ENCODE data around the gene EIF1B. TPM values are rescaled to one million over a fixed set of nuclear protein-coding genes. Genes with fewer than 3 reads are reported as not detected.

The EIF1B gene
- total and polyA plus RNA-seq, 2 of the 13 experiments (the other 11 are each of a cell fraction or from before 2014, with no cell fraction given), result 12.7 to 29.1 TPM

DNA sequence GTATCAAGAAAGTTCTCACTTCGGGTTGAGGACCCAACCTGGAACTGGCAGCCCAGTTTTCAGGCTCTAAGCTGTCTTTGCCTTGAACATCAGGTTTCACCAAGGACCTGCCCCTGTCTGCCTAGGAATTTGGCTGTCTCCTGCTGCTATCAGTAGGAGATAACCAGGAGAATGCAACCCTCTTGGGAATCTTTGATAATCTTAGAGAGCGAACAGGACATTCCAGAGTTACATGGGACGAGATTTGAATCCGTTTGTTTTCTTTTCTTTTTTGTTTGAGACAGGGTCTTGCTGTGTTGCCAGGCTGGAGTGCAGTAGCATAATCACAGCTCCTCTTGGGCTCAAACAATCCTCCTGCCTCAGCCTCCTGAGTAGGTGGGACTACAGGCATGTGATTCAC is 18.0 kb upstream of the EIF1B start:
- Histone ChIP-seq H3K4me1 (ENCODE audit: insufficient read depth, low read length) (peaks cover 10% of the 10 kb centered on the region; the same call in 1 of the 2 replicates), H3K9me3 (ENCODE audit: low read length) (no peaks in the 10 kb centered on the region), H3K4me3 (replicated peaks in 1 of 3; ENCODE audit: insufficient read depth in 1 of 3, low read depth in 2 of 3, low read length in 3 of 3) (no peak overlapping the region), H3K27ac (ENCODE audit: extremely low read length, insufficient read depth, low read length) (no peak overlapping the region), H3K36me3 (replicated peaks in 1 of 2; ENCODE audit: control insufficient read depth in 1 of 2, insufficient read depth in 2 of 2, low read length in 2 of 2) (no peaks in the 10 kb centered on the region), H3K4me2 (ENCODE audit: low read depth, low read length) (no peak overlapping the region), H4K20me1 (ENCODE audit: insufficient read depth, low read length) (no peaks in the 10 kb centered on the region), H2AFZ (ENCODE audit: low read length) (no peak overlapping the region), H3K9ac (ENCODE audit: insufficient read depth, low read depth, low read length) (no peak overlapping the region), H3K27me3 (ENCODE audit: control insufficient read depth in 1 of 2, insufficient read depth in 2 of 2, low read length in 2 of 2) (no peaks in the 10 kb centered on the region), H3K79me2 (ENCODE audit: insufficient read depth, low read length) (no peaks in the 10 kb centered on the region)
- no peak for ATAC-seq
- in situ Hi-C loops (cut with HindIII; ENCODE audit: extremely low pct_ligation_motif_present, low pct_unique_long_range_greater_than_20kb) (no loop called here), intact Hi-C loops (cut with micrococcal nuclease; ENCODE audit: unreplicated experiment) (loop anchor here (10.0 kb wide), 1 partner anchor 377 kb away; no protein-coding TSS in a partner anchor)
- no peak for FAIRE-seq
- ChIA-PET CTCF (ENCODE audit: low intra/inter-chr PET ratio, low total read pairs) (no interaction called here), POLR2A (interaction anchor here (1.2 kb wide), 1 partner anchor 18 kb away, joined by 9 read pairs; no protein-coding TSS in a partner anchor)
- DNase-seq (ENCODE audit: low spot score), result no peak
- 77% methylated on average over 4 of the region's 4 CpGs for WGBS (ENCODE audit: low lambda C conversion rate)
- BruUV-seq (replicated peaks), result no TSS peak
- TF ChIP-seq DNMT3B (CRISPR knock-in tag; conservative IDR thresholded peaks at IDR 0.05) (no peak), CREM (IDR thresholded peaks at IDR 0.05) (no peak), CREM (CRISPR knock-in tag; IDR thresholded peaks at IDR 0.05) (no peak), ZMYM3 (CRISPR knock-in tag; IDR thresholded peaks at IDR 0.05) (no peak), BRCA1 (CRISPR knock-in tag; IDR thresholded peaks at IDR 0.05) (no peak), ZNF83 (CRISPR knock-in tag; IDR thresholded peaks at IDR 0.05; ENCODE audit: borderline replicate concordance) (no peak), SRSF4 (IDR thresholded peaks at IDR 0.05; ENCODE audit: low read depth, low read length, poor library complexity, severe bottlenecking) (no peak), MBNL3 (CRISPR knock-in tag; conservative IDR thresholded peaks at IDR 0.05) (no peak), KLF13 (CRISPR knock-in tag; IDR thresholded peaks at IDR 0.05) (no peak), ATM (IDR thresholded peaks at IDR 0.05; ENCODE audit: borderline replicate concordance) (no peak), NKX3-1 (CRISPR knock-in tag; IDR thresholded peaks at IDR 0.05) (no peak), MBD4 (IDR thresholded peaks at IDR 0.05; ENCODE audit: borderline replicate concordance, low read length) (no peak), ZNF354B (CRISPR knock-in tag; IDR thresholded peaks at IDR 0.05) (no peak), ESRRA (CRISPR knock-in tag; IDR thresholded peaks at IDR 0.05; ENCODE audit: low read depth) (no peak), ZNF296 (CRISPR knock-in tag; conservative IDR thresholded peaks at IDR 0.05) (no peak), ZFP41 (CRISPR knock-in tag; IDR thresholded peaks at IDR 0.05; ENCODE audit: borderline replicate concordance) (no peak)
- TF ChIP-seq, protein P1, sequence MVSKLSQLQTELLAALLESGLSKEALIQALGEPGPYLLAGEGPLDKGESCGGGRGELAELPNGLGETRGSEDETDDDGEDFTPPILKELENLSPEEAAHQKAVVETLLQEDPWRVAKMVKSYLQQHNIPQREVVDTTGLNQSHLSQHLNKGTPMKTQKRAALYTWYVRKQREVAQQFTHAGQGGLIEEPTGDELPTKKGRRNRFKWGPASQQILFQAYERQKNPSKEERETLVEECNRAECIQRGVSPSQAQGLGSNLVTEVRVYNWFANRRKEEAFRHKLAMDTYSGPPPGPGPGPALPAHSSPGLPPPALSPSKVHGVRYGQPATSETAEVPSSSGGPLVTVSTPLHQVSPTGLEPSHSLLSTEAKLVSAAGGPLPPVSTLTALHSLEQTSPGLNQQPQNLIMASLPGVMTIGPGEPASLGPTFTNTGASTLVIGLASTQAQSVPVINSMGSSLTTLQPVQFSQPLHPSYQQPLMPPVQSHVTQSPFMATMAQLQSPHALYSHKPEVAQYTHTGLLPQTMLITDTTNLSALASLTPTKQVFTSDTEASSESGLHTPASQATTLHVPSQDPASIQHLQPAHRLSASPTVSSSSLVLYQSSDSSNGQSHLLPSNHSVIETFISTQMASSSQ (IDR thresholded peaks at IDR 0.05; ENCODE audit: low read depth), result no peak
- TF ChIP-seq, protein P1 (CRISPR knock-in tag; IDR thresholded peaks at IDR 0.05; ENCODE audit: borderline replicate concordance), result no peak
- TF ChIP-seq, protein P2, sequence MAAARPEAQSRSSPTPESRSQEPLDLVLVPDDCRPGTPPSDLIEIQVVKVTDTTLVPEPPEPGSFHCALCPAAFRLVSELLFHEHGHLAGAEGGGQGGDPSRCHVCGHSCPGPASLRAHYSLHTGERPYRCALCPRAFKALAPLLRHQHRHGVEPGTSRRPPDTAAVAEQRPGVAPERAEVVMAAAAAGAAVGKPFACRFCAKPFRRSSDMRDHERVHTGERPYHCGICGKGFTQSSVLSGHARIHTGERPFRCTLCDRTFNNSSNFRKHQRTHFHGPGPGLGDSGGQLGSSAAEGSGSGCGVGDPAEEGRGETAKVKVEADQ (CRISPR knock-in tag; IDR thresholded peaks at IDR 0.05; ENCODE audit: borderline replicate concordance), result no peak
- TF ChIP-seq, protein P3, sequence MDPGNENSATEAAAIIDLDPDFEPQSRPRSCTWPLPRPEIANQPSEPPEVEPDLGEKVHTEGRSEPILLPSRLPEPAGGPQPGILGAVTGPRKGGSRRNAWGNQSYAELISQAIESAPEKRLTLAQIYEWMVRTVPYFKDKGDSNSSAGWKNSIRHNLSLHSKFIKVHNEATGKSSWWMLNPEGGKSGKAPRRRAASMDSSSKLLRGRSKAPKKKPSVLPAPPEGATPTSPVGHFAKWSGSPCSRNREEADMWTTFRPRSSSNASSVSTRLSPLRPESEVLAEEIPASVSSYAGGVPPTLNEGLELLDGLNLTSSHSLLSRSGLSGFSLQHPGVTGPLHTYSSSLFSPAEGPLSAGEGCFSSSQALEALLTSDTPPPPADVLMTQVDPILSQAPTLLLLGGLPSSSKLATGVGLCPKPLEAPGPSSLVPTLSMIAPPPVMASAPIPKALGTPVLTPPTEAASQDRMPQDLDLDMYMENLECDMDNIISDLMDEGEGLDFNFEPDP (CRISPR knock-in tag; conservative IDR thresholded peaks at IDR 0.05), result no peak

Measured in HepG2 (cell line).